GM12801 (cell line): Measurements from ENCODE around the gene NDUFAF8.

ENCODE experiments used
- CTCF ChIP-seq: IDR thresholded peaks from one replicate; pipeline ENCODE4 v1.5.1; 2011; ENCODE audit warnings: control low read depth; ENCODE audit not compliant: insufficient read length; ENCODE audit errors: extremely low read depth

NDUFAF8 gene

GRCh38 chr17:81277946-81278693 lies 39.0 kb downstream of the NDUFAF8 start:
- no peak for TF ChIP-seq CTCF

GRCh38 chr17:81278831-81279230 lies 39.7 kb downstream of the NDUFAF8 start:
- TF ChIP-seq CTCF: no peak

GRCh38 chr17:81279278-81280275 lies 40.5 kb downstream of the NDUFAF8 start:
- TF ChIP-seq CTCF: no peak

GRCh38 chr17:81280571-81280970 lies 41.5 kb downstream of the NDUFAF8 start:
- no peak for TF ChIP-seq CTCF

GRCh38 chr17:81282141-81282540 lies 43.0 kb downstream of the NDUFAF8 start:
- no peak for TF ChIP-seq CTCF

- no peak for TF ChIP-seq CTCF
These were observed 43.8 kb downstream of the NDUFAF8 start for GRCh38 chr17:81282876-81283275.

- no peak for TF ChIP-seq CTCF
These were observed 46.2 kb downstream of the NDUFAF8 start for GRCh38 chr17:81285179-81285878.
